HepG2 (cell line): ENCODE measurements around the gene ACACB. TPM values are rescaled to one million over a fixed set of nuclear protein-coding genes. Genes with fewer than 3 reads are reported as not detected.

Experiments used
- ATAC-seq: fragments of 200-7000 bp; cut with Tn5 transposase; 3 replicates; pipeline ENCODE4 v1.9.1; 2020; ENCODE audit warnings: mild to moderate bottlenecking, moderate library complexity
- BruUV-seq: library from RNA; stranded (reverse); fragments of 400-500 nt; replicated peaks from 2 replicates; lab custom pipeline; 2021; lab: Mats Ljungman, UMichigan
- CTCF ChIA-PET: fragments of 300-600 bp; formaldehyde crosslinking; extraction: SDS; loops from one replicate; lab custom pipeline; 2021; ENCODE audit warnings: low total read pairs, inconsistent platforms, low intra/inter-chr PET ratio; lab: Yijun Ruan, JAX
- POLR2A ChIA-PET: fragments of 350-600 bp; sonication (Branson Sonifier 250); formaldehyde crosslinking; loops from one replicate; lab custom pipeline; 2020; ENCODE audit warnings: antibody characterized with exemption, inconsistent platforms; lab: Yijun Ruan, JAX
- DNase-seq: peaks from one replicate; pipeline ENCODE4 v3.0.0-alpha.2; 2015; ENCODE audit warnings: low spot score
- FAIRE-seq: peaks from 3 replicates; lab custom pipeline; 2011; peaks lifted over from hg19 to GRCh38; lab: Jason Lieb, UNC
- H2AFZ ChIP-seq: one replicate; pipeline ENCODE4 v1.6.1; 2011; ENCODE audit warnings: low read length, inconsistent platforms
- H3K27ac ChIP-seq: fragments of 300-600 bp; 3 replicates; pipeline ENCODE4 v1.8.0; 2011; ENCODE audit warnings: mixed run types, mild to moderate bottlenecking, mixed read lengths, low read length, inconsistent platforms; ENCODE audit not compliant: insufficient read depth; ENCODE audit errors: extremely low read length
- H3K27me3 ChIP-seq, 2 experiments: fragments of 200-600 bp in 1 of 2; 2 replicates in 1 of 2; 3 replicates in 1 of 2; pipeline versions ENCODE4 v1.6.0 to v1.8.0; 2011; ENCODE audit warnings: low read length in 2 of 2, mild to moderate bottlenecking in 2 of 2, moderate library complexity in 2 of 2, inconsistent platforms in 1 of 2; ENCODE audit not compliant: insufficient read depth in 2 of 2, control insufficient read depth in 1 of 2
- H3K36me3 ChIP-seq, 2 experiments: fragments of 200-600 bp in 1 of 2; replicated peaks in 1 of 2; 2 replicates in 1 of 2; 3 replicates in 1 of 2; pipeline versions ENCODE4 v1.5.1 to v1.8.0; 2011; ENCODE audit warnings: low read length in 2 of 2, inconsistent platforms in 1 of 2; ENCODE audit not compliant: insufficient read depth in 2 of 2, control insufficient read depth in 1 of 2
- H3K4me1 ChIP-seq: 2 replicates; pipeline ENCODE4 v1.5.1; 2012; ENCODE audit warnings: low read length, inconsistent platforms; ENCODE audit not compliant: insufficient read depth
- H3K4me2 ChIP-seq: 2 replicates; pipeline ENCODE4 v1.6.0; 2011; ENCODE audit warnings: low read depth, low read length, inconsistent platforms
- H3K4me3 ChIP-seq, 3 experiments: fragments of 200-600 bp in 1 of 3; sonication (generic), shearing (Covaris generic) in 1 of 3; replicated peaks in 1 of 3; 2 replicates each; pipeline ENCODE4 v1.5.1; 2011 to 2016; ENCODE audit warnings: low read length in 3 of 3, inconsistent platforms in 2 of 3, low read depth in 2 of 3, mild to moderate bottlenecking in 2 of 3, control low read depth in 1 of 3, mixed read lengths in 1 of 3; ENCODE audit not compliant: insufficient read depth in 1 of 3
- H3K79me2 ChIP-seq: one replicate; pipeline ENCODE4 v1.6.1; 2011; ENCODE audit warnings: low read length, inconsistent platforms; ENCODE audit not compliant: insufficient read depth
- H3K9ac ChIP-seq: 2 replicates; pipeline ENCODE4 v1.6.0; 2011; ENCODE audit warnings: mild to moderate bottlenecking, low read depth, low read length, inconsistent platforms; ENCODE audit not compliant: insufficient read depth
- H3K9me3 ChIP-seq: 2 replicates; pipeline ENCODE4 v1.5.1; 2012; ENCODE audit warnings: mild to moderate bottlenecking, low read length
- H4K20me1 ChIP-seq: 2 replicates; pipeline ENCODE4 v1.6.0; 2011; ENCODE audit warnings: inconsistent platforms, mild to moderate bottlenecking, low read length, moderate library complexity; ENCODE audit not compliant: insufficient read depth
- ARNT2 ChIP-seq: sonication (generic); formaldehyde crosslinking; IDR thresholded peaks from 2 replicates; pipeline ENCODE4 v1.8.0; 2022; ENCODE audit warnings: mild to moderate bottlenecking, low read depth, missing genetic modification reagents, moderate library complexity
- CEBPG ChIP-seq: IDR thresholded peaks from 2 replicates; pipeline ENCODE4 v1.6.1; 2016
- ESRRA ChIP-seq: sonication (generic); formaldehyde crosslinking; IDR thresholded peaks from 2 replicates; pipeline ENCODE4 v1.5.1; 2020; ENCODE audit warnings: mild to moderate bottlenecking, low read depth, missing genetic modification reagents
- JUNB ChIP-seq: sonication (generic); formaldehyde crosslinking; IDR thresholded peaks from 2 replicates; pipeline ENCODE4 v1.8.0; 2022; ENCODE audit warnings: missing genetic modification reagents, mild to moderate bottlenecking, borderline replicate concordance
- NBN ChIP-seq: fragments of 450-650 bp; conservative IDR thresholded peaks from 2 replicates; pipeline ENCODE4 v1.6.1; 2017
- NKX3-1 ChIP-seq: sonication (generic); formaldehyde crosslinking; IDR thresholded peaks from 2 replicates; pipeline ENCODE4 v1.5.0; 2020; ENCODE audit warnings: missing genetic modification reagents
- SIN3B ChIP-seq: fragments of 150-350 bp; IDR thresholded peaks from 2 replicates; pipeline ENCODE4 v1.6.1; 2014; ENCODE audit warnings: low read length
- SPEN ChIP-seq: sonication (generic); formaldehyde crosslinking; IDR thresholded peaks from 2 replicates; pipeline ENCODE4 v1.5.1; 2020; ENCODE audit warnings: low read depth, mild to moderate bottlenecking, missing genetic modification reagents
- ZBTB10 ChIP-seq: sonication (generic); formaldehyde crosslinking; IDR thresholded peaks from 2 replicates; pipeline ENCODE4 v1.4.0; 2020; ENCODE audit warnings: missing genetic modification reagents, borderline replicate concordance
- ZNF280B ChIP-seq: sonication (generic); formaldehyde crosslinking; IDR thresholded peaks from 2 replicates; pipeline ENCODE4 v1.5.0; 2020; ENCODE audit warnings: missing genetic modification reagents, mild to moderate bottlenecking, borderline replicate concordance
- ZNF484 ChIP-seq: sonication (generic); formaldehyde crosslinking; IDR thresholded peaks from 2 replicates; pipeline ENCODE4 v1.5.1; 2020; ENCODE audit warnings: mild to moderate bottlenecking, low read depth, missing genetic modification reagents, borderline replicate concordance
- ZNF552 ChIP-seq: sonication (generic); formaldehyde crosslinking; IDR thresholded peaks from 2 replicates; pipeline ENCODE4 v1.9.0; 2022; ENCODE audit warnings: missing genetic modification reagents, mild to moderate bottlenecking, borderline replicate concordance
- ZNF878 ChIP-seq: sonication (generic); formaldehyde crosslinking; IDR thresholded peaks from 2 replicates; pipeline ENCODE4 v1.8.1; 2023; ENCODE audit warnings: mild to moderate bottlenecking, missing genetic modification reagents, moderate library complexity
- ZNF883 ChIP-seq: sonication (generic); formaldehyde crosslinking; IDR thresholded peaks from 2 replicates; pipeline ENCODE4 v1.5.1; 2020; ENCODE audit warnings: mild to moderate bottlenecking, missing genetic modification reagents; ENCODE audit errors: not compliant biosample characterization
- WGBS: methylation state at CpG from one replicate; pipeline ENCODE4 v1.1.6; 2017; ENCODE audit warnings: low lambda C conversion rate; 5-methylcytosine and 5-hydroxymethylcytosine counted together
- in situ Hi-C: cut with HindIII; loops from 2 replicates; pipeline ENCODE4 v1.10.0; 2017; ENCODE audit warnings: low pct_unique_long_range_greater_than_20kb; ENCODE audit not compliant: extremely low pct_ligation_motif_present
- intact Hi-C: fragments of 100-400 bp; cut with micrococcal nuclease; formaldehyde crosslinking; loops from one replicate; pipeline ENCODE4 v1.10.0; 2022; ENCODE audit not compliant: unreplicated experiment
- polyA plus RNA-seq, 8 experiments: library from polyadenylated mRNA; depleted of rRNA in 3 of 8; stranded (reverse) in 7 of 8; unstranded in 1 of 8; fragments of >200 nt; fragmentation: Illumina TruSeq in 4 of 8; extraction: Trizol in 4 of 8; gene quantifications; 2 replicates each; pipeline versions ENCODE4 v1.2.1 to v1.2.3, GENCODE V29; 2011 to 2016; ENCODE audit warnings: low read depth in 4 of 8, missing spikeins in 1 of 8, mixed read lengths in 1 of 8; ENCODE audit not compliant: insufficient read depth in 1 of 8
- total RNA-seq, 5 experiments: library from RNA; depleted of rRNA; stranded (reverse); fragments of >200 nt; fragmentation: Illumina TruSeq; extraction: Trizol; gene quantifications; 2 replicates each; pipeline ENCODE4 v1.2.3, GENCODE V29; 2016; ENCODE audit warnings: low read depth in 1 of 5
- TF ChIP-seq, protein P1 (sequence below): sonication (generic); formaldehyde crosslinking; IDR thresholded peaks from 2 replicates; pipeline ENCODE4 v1.5.1; 2020; ENCODE audit warnings: mild to moderate bottlenecking, missing genetic modification reagents, borderline replicate concordance

The ACACB gene
- total and polyA plus RNA-seq, 2 of the 13 experiments (the other 11 are each of a cell fraction or from before 2014, with no cell fraction given): 6.2 to 8.6 TPM

GRCh38 chr12:109228664-109229063 lies 112.3 kb downstream of the ACACB start:
- no peak for ATAC-seq
- TF ChIP-seq NKX3-1: no peak
- no peak for TF ChIP-seq NBN
- TF ChIP-seq ZNF280B (CRISPR knock-in tag): no peak
- TF ChIP-seq CEBPG (CRISPR knock-in tag): no peak
- no peak for TF ChIP-seq ZBTB10 (CRISPR knock-in tag)
- TF ChIP-seq JUNB: no peak
- no peak for TF ChIP-seq SPEN (CRISPR knock-in tag)
- no peak for TF ChIP-seq SIN3B
- TF ChIP-seq ARNT2 (CRISPR knock-in tag): no peak
- TF ChIP-seq ZNF883 (CRISPR knock-in tag): no peak
- TF ChIP-seq ZNF878 (CRISPR knock-in tag): no peak
- TF ChIP-seq ZNF552: no peak
- TF ChIP-seq ZNF484 (CRISPR knock-in tag): no peak
- TF ChIP-seq, protein P1, sequence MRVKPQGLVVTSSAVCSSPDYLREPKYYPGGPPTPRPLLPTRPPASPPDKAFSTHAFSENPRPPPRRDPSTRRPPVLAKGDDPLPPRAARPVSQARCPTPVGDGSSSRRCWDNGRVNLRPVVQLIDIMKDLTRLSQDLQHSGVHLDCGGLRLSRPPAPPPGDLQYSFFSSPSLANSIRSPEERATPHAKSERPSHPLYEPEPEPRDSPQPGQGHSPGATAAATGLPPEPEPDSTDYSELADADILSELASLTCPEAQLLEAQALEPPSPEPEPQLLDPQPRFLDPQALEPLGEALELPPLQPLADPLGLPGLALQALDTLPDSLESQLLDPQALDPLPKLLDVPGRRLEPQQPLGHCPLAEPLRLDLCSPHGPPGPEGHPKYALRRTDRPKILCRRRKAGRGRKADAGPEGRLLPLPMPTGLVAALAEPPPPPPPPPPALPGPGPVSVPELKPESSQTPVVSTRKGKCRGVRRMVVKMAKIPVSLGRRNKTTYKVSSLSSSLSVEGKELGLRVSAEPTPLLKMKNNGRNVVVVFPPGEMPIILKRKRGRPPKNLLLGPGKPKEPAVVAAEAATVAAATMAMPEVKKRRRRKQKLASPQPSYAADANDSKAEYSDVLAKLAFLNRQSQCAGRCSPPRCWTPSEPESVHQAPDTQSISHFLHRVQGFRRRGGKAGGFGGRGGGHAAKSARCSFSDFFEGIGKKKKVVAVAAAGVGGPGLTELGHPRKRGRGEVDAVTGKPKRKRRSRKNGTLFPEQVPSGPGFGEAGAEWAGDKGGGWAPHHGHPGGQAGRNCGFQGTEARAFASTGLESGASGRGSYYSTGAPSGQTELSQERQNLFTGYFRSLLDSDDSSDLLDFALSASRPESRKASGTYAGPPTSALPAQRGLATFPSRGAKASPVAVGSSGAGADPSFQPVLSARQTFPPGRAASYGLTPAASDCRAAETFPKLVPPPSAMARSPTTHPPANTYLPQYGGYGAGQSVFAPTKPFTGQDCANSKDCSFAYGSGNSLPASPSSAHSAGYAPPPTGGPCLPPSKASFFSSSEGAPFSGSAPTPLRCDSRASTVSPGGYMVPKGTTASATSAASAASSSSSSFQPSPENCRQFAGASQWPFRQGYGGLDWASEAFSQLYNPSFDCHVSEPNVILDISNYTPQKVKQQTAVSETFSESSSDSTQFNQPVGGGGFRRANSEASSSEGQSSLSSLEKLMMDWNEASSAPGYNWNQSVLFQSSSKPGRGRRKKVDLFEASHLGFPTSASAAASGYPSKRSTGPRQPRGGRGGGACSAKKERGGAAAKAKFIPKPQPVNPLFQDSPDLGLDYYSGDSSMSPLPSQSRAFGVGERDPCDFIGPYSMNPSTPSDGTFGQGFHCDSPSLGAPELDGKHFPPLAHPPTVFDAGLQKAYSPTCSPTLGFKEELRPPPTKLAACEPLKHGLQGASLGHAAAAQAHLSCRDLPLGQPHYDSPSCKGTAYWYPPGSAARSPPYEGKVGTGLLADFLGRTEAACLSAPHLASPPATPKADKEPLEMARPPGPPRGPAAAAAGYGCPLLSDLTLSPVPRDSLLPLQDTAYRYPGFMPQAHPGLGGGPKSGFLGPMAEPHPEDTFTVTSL (CRISPR knock-in tag): no peak
- no peak for TF ChIP-seq ESRRA

More at GRCh38 chr12:109228664-109229063, 112.3 kb downstream of the ACACB start:
- H3K4me3 ChIP-seq: no peak overlapping the region
- no peaks in the 10 kb centered on the region for H4K20me1 ChIP-seq
- H3K79me2 ChIP-seq: no peaks in the 10 kb centered on the region
- H3K4me2 ChIP-seq: no peak overlapping the region
- no peak overlapping the region for H3K9ac ChIP-seq
- no peaks in the 10 kb centered on the region for H3K9me3 ChIP-seq
- no peak overlapping the region for H2AFZ ChIP-seq
- H3K27ac ChIP-seq: no peak overlapping the region
- CTCF ChIA-PET: no interaction called here
- peaks cover 12% of the 10 kb centered on the region for H3K4me1 ChIP-seq
- FAIRE-seq (no peak), DNase-seq (no peak)
- POLR2A ChIA-PET: no interaction called here
- intact Hi-C loops: no loop called here
- WGBS: 100% methylated on average over 4 of the region's 4 CpGs
- peaks cover 1 to 26% of the 10 kb centered on the region in 2 experiments; a peak in 3 of 5 replicates for H3K36me3 ChIP-seq
- BruUV-seq: no TSS peak
- in situ Hi-C loops: no loop called here
- no peaks in the 10 kb centered on the region for H3K27me3 ChIP-seq
